ENCODE results near the gene CSKMT. TPM values are rescaled to one million over a fixed set of nuclear protein-coding genes. Genes with fewer than 3 reads are reported as not detected.
A peak's percentile ranks its signal among the peaks of the same experiment; 100 is the strongest.

Gene CSKMT
- total RNA-seq, 1 experiment from 2014 or later = 16.3 TPM

GRCh38 chr11:62676698-62677097 is 11.6 kb downstream of the CSKMT start:
- DNase-seq (no peak), ATAC-seq (no peak)
- peak overlapping the region; percentile 94 for H3K4me2 ChIP-seq (ENCODE audit: low read length)
- H3K9ac ChIP-seq (ENCODE audit: low read length) = no peak overlapping the region
- no peaks in the 10 kb centered on the region for H3K9me3 ChIP-seq (ENCODE audit: low read length)
- no peaks in the 10 kb centered on the region for H3K9me2 ChIP-seq (replicated peaks; ENCODE audit: low read length)
- intact Hi-C loops (cut with micrococcal nuclease) = loop anchor here (5.0 kb wide), 1 partner anchor 51 kb away; the partner anchor contains the start of genes HNRNPUL2 and TTC9C
- ChIA-PET POLR2A (ENCODE audit: unreplicated experiment) (interaction anchor here (0.6 to 1.6 kb wide), 2 partner anchors 12 to 33 kb away, joined by 5 to 6 read pairs; partner anchors contain the start of genes C11orf98 and CSKMT), CTCF (interaction anchor here (0.5 to 0.7 kb wide), 2 partner anchors 185 to 344 kb away, joined by 3 to 15 read pairs; no protein-coding TSS in a partner anchor)
- TF ChIP-seq EZH2phosphoT487 (IDR thresholded peaks at IDR 0.05; ENCODE audit: borderline replicate concordance, low read length) (no peak), CTCF (conservative IDR thresholded peaks at IDR 0.05; ENCODE audit: low read depth, low read length) (no peak; the same call in 1 of the 2 replicates), EZH2 (IDR thresholded peaks at IDR 0.05; ENCODE audit: low read length, unreplicated experiment) (no peak)
- peaks cover 8% of the 10 kb centered on the region for H3F3A ChIP-seq (ENCODE audit: low read length, unreplicated experiment)
- H3K36me3 ChIP-seq (ENCODE audit: low read depth, low read length) = peaks cover 4% of the 10 kb centered on the region
- H3K27me3 ChIP-seq (ENCODE audit: low read length) = no peaks in the 10 kb centered on the region
- H3K4me3 ChIP-seq (ENCODE audit: low read length) = no peak overlapping the region
- H2AFZ ChIP-seq (ENCODE audit: low read length) = no peak overlapping the region
- H4K20me1 ChIP-seq (ENCODE audit: low read length) = no peaks in the 10 kb centered on the region
- H3K4me1 ChIP-seq (ENCODE audit: insufficient read depth, low read length) = peaks cover 34% of the 10 kb centered on the region
- H3K79me2 ChIP-seq (ENCODE audit: low read length) = peaks cover 57% of the 10 kb centered on the region
- H3K27ac ChIP-seq (ENCODE audit: low read length) = no peak overlapping the region
- BruUV-seq (replicated peaks) = no TSS peak

GRCh38 chr11:62677156-62677555 is 12.0 kb downstream of the CSKMT start:
- Histone ChIP-seq H3K9ac (ENCODE audit: low read length) (peak overlapping the region; percentile 91; the same call in 1 of the 2 replicates), H3K79me2 (ENCODE audit: low read length) (peaks cover 53% of the 10 kb centered on the region), H3K36me3 (ENCODE audit: low read depth, low read length) (peaks cover 4% of the 10 kb centered on the region), H2AFZ (ENCODE audit: low read length) (no peak overlapping the region), H3K27ac (ENCODE audit: low read length) (peak overlapping the region; percentile 13; the same call in 1 of the 2 replicates), H3K9me2 (replicated peaks; ENCODE audit: low read length) (no peaks in the 10 kb centered on the region), H3K9me3 (ENCODE audit: low read length) (no peaks in the 10 kb centered on the region), H3K4me2 (ENCODE audit: low read length) (peak overlapping the region; percentile 94), H3K4me1 (ENCODE audit: insufficient read depth, low read length) (peaks cover 34% of the 10 kb centered on the region), H3K27me3 (ENCODE audit: low read length) (no peaks in the 10 kb centered on the region), H3K4me3 (ENCODE audit: low read length) (peak overlapping the region; percentile 98), H4K20me1 (ENCODE audit: low read length) (no peaks in the 10 kb centered on the region), H3F3A (ENCODE audit: low read length, unreplicated experiment) (peaks cover 8% of the 10 kb centered on the region)
- POLR2A ChIA-PET (ENCODE audit: unreplicated experiment) = interaction anchor here (0.6 to 1.6 kb wide), 4 partner anchors 12 to 85 kb away, joined by 4 to 6 read pairs (median 6); partner anchors contain the start of genes C11orf98 and CSKMT
- CTCF ChIA-PET = interaction anchor here (0.5 kb wide), 2 partner anchors 163 to 185 kb away, joined by 3 to 15 read pairs; no protein-coding TSS in a partner anchor
- no TSS peak for BruUV-seq (replicated peaks)
- intact Hi-C loops (cut with micrococcal nuclease) = loop anchor here (5.0 kb wide), 1 partner anchor 50 kb away; the partner anchor contains the start of genes HNRNPUL2 and TTC9C
- TF ChIP-seq CTCF (conservative IDR thresholded peaks at IDR 0.05; ENCODE audit: low read depth, low read length) = no peak
- no peak for TF ChIP-seq EZH2phosphoT487 (IDR thresholded peaks at IDR 0.05; ENCODE audit: borderline replicate concordance, low read length)
- TF ChIP-seq EZH2 (IDR thresholded peaks at IDR 0.05; ENCODE audit: low read length, unreplicated experiment) = no peak
- peak; percentile 51 for DNase-seq
- peak; percentile 4; the same call in 1 of the 2 replicates for ATAC-seq

GRCh38 chr11:62677714-62678113 is 12.6 kb downstream of the CSKMT start:
- Histone ChIP-seq H3K4me3 (ENCODE audit: low read length) (peak overlapping the region; percentile 98), H3K4me1 (ENCODE audit: insufficient read depth, low read length) (peaks cover 31% of the 10 kb centered on the region), H3K79me2 (ENCODE audit: low read length) (peaks cover 47% of the 10 kb centered on the region), H3K9me2 (replicated peaks; ENCODE audit: low read length) (no peaks in the 10 kb centered on the region), H3K4me2 (ENCODE audit: low read length) (peak overlapping the region; percentile 94), H3K9me3 (ENCODE audit: low read length) (no peaks in the 10 kb centered on the region), H4K20me1 (ENCODE audit: low read length) (no peaks in the 10 kb centered on the region), H2AFZ (ENCODE audit: low read length) (no peak overlapping the region), H3K27me3 (ENCODE audit: low read length) (no peaks in the 10 kb centered on the region), H3K36me3 (ENCODE audit: low read depth, low read length) (peaks cover 4% of the 10 kb centered on the region), H3K27ac (ENCODE audit: low read length) (peak overlapping the region; percentile 13; the same call in 1 of the 2 replicates), H3K9ac (ENCODE audit: low read length) (peak overlapping the region; percentile 91), H3F3A (ENCODE audit: low read length, unreplicated experiment) (peaks cover 8% of the 10 kb centered on the region)
- TF ChIP-seq EZH2phosphoT487 (IDR thresholded peaks at IDR 0.05; ENCODE audit: borderline replicate concordance, low read length) = no peak
- TF ChIP-seq EZH2 (IDR thresholded peaks at IDR 0.05; ENCODE audit: low read length, unreplicated experiment) = no peak
- no peak for TF ChIP-seq CTCF (conservative IDR thresholded peaks at IDR 0.05; ENCODE audit: low read depth, low read length)
- ChIA-PET POLR2A (ENCODE audit: unreplicated experiment) (interaction anchor here (0.6 to 1.6 kb wide), 4 partner anchors 13 to 86 kb away, joined by 4 to 6 read pairs (median 5); partner anchors contain the start of genes C11orf98 and CSKMT), CTCF (interaction anchor here (0.5 kb wide), 1 partner anchor 162 kb away, joined by 3 read pairs; no protein-coding TSS in a partner anchor)
- no TSS peak for BruUV-seq (replicated peaks)
- DNase-seq (no peak), ATAC-seq (no peak)
- intact Hi-C loops (cut with micrococcal nuclease) = loop anchor here (5.0 kb wide), 1 partner anchor 50 kb away; the partner anchor contains the start of genes HNRNPUL2 and TTC9C

Data from PC-3 (cell line).